Stimulated activated naive CD4-positive, alpha-beta T cell treated with Interleukin-2 at 50 U/mL for 16 hours (primary cell): ENCODE results near the gene PLCH1.

ENCODE experiments used
- DNase-seq: peaks from one replicate; lab custom pipeline; 2025; lab: John Stamatoyannopoulos, UW

The PLCH1 gene

GRCh38 chr3:155688481-155688880 is 56.4 kb downstream of the PLCH1 start:
- no peak for DNase-seq

GRCh38 chr3:155683344-155683720 is 61.5 kb downstream of the PLCH1 start:
- no peak for DNase-seq

DNA sequence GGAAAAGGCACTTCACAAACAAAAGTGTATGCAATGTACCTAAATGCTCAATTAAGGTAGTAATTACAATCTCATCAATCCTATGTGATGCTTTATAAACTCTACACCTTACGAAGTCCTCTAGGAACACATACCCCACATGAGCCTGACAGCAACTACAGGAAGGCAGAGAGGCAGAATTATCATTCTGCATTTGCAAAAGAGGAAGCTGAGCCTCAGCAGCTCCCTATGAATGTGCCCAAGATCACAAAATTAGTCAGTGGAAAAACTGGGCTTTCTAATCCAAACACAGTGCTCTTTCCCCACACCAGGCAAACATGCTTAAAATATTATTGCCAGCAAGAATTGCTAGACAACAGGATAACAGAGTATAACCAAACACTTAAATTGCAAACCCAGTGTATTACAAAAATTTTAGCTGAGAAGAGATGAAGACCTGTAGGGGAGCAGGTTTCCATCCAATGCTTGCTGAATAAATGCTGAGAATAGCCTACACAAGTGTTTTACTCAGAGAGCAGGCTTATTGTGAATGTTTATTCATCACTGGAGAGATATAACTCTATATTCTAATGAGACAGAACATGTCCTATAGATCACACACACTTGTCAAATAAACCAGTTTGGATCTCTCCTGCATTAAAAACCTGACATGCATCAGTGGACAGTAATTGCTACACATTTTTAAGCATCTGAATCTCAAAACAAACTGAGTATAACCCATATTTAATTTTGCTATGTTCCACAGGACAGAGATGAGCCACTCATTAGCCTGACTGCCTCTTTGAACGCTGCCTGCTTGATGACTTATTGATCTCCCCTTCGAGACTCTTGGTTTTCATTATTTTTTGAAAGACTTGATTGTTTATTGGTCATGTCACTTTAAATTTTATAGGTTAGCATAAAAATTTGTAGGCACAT is 62.2 kb downstream of the PLCH1 start:
- no peak for DNase-seq

DNA sequence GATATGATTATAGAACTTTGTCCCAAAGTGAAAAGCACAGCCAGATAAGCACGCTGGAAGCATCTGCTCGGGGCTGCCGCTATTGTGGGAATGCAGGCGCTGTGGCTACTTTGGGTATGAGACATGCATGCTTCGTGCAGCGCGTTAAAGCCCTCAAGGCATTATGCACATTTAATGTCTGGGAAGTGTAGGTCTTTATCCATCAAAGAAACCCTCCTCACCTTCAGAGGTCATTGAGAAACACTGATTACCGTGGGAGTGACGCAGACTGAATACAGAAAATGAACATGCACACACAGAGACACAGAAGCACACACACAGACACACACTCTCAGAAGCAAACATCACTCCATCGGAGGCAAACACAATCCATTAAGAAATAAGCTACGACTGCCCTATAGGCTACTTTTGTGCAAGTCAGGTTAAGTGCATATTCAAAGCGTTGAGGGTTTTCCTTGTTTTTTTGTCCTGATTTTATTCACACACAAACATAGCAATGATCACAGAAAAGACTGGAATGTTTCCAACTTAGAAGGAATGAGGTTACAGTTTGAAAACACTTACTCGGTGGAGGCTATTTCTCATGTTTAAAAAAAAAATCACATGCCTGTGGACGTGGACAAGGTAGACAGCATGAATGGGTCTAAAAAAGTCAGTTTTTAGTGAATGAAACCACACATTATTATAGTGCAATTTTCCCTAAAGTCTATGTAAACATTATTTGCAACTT is 68.5 kb downstream of the PLCH1 start:
- DNase-seq, result no peak

DNA sequence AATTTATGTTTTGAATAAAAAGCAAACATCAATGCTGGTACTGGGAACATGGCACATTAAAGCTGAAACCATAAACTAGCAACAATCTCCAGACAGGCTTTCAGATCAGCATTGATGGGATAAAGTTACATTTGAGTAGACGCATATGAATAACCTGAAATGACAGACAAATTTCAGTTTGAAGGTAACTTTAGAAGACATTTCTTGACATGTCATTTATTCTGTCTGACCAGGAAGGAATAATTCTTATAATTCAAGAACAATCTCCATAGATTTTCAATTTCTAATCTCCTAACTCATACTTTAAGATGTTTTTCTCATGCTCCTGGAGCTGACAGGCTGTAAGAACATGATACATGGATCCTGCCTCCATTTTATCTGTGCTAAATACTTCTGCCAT is 69.8 kb downstream of the PLCH1 start:
- DNase-seq, result no peak

DNA sequence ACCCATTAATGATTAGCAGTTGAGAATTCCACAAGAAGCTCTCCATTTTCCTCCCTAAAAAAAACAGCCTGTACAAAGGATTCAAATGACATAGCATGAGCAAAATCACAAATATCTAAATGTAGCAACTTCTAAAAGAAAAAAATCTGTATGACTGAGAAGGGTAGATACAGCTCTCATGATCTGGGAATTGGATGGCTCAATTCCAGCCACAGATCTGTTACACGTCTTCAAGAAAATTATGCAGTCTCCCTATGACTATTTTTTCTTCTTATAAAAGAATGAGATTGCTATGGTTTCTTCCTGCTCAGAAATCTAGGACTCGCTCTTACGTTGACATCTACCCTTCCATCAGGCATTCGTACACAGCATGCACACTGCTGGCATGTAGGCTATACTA is 71.5 kb downstream of the PLCH1 start:
- DNase-seq, result no peak

DNA sequence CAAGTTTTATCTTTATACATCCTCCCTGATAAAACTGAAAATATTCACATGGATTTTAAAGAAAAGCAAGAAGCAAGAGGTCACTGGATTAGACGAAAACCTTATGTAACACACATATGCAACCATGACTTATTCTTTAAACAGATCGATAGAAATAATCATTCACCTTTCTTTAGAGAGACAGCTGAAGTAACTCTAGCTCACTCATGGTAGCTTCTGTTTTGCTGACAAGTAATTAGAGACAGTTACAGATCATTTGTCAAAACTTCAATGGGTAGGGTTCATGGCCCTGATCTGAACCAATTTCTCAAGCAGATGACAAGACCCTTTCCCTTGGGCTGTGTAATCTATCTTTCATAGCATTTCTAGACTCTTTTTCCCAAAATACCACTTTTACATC is 74.5 kb downstream of the PLCH1 start:
- no peak for DNase-seq

DNA sequence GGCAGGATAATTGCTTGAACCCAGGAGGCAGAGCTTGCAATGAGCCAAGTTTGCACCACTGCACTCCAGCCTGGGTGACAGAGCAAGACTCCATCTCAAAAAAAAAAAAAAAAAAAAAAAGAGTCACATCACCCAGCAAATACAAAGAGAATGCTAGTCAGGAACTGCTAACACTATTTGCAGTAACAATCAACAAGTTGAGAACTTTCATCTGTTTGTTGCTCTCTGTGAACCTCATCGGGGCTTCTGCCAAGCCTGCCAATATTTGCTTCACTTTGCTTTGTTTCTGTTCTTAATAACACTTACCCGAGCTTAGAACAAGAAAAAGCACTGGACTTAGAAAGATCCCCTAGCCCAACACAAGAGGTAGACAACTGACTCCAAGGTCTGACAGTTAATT is 76.9 kb downstream of the PLCH1 start:
- DNase-seq, result no peak

DNA sequence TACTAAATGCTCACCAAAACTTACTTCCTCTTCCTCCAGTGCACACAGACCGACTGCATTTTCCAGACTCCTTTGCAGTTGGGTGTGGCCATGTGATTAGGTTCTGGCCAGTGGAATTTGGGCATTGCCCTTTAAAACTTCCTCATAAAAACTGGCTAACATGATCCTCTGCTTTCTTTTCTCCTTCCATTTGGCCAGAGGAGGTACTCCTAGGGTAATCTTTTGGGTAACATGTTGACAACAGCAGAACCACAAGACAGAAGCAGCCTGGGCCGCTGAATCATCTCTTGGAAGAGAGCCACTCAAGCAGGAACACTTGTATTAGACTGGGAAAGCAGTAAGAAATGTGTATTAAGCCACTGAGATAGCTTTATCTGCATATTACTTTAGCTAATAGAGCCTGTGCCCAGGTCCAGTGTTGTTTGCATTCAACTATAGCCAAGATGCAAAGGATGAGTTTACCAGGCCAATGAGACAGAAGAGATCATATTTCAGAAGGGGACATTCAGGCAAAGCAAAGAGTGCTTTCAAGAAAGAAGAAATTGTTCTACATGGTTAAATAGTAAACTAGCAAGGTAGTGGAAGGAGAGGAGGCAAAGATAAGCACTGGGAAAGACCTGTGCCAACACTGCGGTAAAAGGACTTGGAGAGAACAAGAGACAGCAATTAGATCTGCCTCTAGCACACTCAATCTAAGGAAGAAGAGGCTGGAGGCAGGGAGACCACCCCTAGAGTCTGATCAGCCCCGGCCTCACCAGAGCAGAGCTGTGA is 79.8 kb downstream of the PLCH1 start:
- no peak for DNase-seq

GRCh38 chr3:155663467-155664212 is 81.2 kb downstream of the PLCH1 start:
- DNase-seq, result no peak

- no peak for DNase-seq
Observed at GRCh38 chr3:155661760-155662159, 83.1 kb downstream of the PLCH1 start.

DNA sequence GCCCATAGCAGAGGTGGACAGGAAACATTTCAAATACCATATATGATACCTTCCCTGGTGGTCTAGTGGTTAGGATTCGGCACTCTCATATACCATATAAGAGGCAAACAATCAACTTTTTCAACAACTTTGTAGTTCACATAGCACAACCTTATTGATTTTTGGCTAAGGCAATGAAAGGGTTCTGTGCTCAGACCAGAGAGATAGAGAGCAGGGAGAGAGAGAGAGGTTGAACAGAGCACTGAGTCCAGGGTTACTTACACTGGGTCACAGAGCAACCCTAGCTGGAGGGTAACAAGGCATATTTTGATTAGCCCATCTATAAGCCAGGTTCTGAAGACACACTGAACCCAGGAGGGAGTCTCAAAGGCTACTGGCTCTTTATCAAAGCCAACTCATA is 83.8 kb downstream of the PLCH1 start:
- DNase-seq, result no peak

DNA sequence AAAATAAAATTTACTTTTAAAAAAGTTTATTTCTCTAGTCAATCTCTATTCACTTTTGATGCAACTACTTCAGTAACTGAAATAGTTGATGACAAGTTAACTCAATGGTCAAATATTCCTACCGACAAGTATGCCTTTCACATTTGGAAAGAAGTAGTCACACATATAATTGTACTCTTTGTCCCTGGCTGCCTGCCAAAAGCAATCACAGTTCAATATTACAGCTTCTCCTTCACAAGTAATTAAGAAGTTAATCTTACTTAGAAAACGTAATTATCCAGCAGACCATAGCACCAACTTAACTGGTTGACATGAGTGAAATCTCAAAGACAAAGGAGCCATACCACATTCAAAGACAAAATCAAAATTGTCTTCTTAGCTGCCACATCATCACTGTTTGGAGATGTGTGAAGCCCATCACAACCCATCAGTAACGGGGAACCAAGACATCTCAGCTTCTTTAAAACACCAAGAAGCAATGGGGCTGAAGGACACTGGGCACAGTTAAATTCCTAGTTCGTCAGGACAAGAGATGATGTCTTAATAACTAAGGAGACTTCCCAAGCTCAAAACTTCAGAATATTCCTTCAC is 86.1 kb downstream of the PLCH1 start:
- no peak for DNase-seq

DNA sequence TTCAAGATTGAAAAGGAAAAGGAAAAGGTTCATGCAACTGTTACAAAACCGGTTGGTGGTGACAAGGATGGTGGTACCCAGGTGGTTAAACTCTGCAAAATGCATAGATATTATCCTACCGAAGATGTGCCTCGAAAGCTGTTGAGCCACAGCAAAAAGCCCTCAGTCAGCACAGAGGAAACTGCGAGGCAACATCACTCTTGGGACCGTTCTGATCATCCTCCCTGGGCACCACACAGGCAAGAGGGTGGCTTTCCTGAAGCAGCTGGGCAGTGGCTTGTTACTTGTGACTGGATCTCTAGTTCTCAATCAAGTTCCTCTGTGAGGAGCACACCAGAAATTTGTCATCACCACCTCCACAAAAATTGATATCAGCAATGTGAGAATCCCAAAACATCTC is 86.9 kb downstream of the PLCH1 start:
- DNase-seq, result no peak

DNA sequence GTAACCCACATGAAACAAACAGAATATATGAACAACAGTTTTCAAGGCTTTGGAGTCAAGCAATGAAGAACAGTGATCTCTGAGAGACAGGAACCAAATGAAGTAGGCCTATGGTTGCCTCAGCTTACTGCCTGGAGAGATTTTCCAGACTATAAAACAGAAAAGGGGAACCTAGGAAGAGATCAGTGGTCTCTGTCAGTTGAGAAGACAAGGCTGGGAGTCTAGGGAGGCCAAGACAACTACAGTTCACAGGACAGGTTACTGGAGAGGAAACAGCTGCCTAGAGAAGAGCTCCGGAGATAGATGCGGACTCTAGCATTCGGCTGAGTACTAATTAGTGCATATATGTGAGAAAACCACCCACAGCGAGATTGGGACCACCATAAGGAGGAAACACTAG is 87.7 kb downstream of the PLCH1 start:
- no peak for DNase-seq

DNA sequence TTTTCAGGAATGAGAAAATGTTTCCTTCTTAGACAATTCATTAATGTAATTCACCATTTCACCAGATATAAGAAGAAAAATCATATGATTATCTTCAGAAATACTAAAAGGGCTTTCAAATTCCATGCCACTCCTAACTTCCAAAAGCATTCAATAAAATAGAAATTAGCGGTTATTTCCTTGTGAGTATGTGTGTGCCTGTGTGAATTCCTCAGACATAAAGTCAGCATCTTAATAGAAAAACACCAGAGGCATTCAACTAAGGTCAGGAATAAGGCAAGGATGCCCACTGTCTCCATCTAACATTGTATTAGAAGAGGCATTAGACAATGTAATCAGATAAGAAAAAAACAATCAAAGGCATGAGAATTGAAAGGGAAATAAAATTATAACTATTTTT is 88.4 kb downstream of the PLCH1 start:
- no peak for DNase-seq

- DNase-seq, result no peak
Observed at GRCh38 chr3:155651489-155652218, 93.2 kb downstream of the PLCH1 start.

GRCh38 chr3:155648013-155648591 is 96.8 kb downstream of the PLCH1 start:
- DNase-seq, result no peak

DNA sequence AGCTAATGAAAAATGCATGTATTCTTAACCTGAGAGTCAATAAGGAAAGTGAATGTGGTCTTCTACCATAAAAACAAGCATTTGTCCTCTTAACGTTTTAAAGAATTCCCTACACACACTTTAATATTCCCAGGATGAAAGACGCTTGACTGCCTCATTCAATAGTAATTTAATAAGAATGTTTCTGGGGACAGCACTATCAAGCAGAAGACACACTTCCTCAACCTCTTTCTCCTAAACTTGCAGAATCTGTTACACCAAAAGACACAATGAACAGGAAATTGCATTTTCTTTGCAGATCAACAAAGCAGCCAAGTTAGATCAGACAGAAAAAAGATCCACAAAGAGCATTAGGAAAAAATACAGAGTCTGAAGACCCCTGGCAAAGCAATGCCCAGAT is 97.7 kb downstream of the PLCH1 start:
- no peak for DNase-seq

DNA sequence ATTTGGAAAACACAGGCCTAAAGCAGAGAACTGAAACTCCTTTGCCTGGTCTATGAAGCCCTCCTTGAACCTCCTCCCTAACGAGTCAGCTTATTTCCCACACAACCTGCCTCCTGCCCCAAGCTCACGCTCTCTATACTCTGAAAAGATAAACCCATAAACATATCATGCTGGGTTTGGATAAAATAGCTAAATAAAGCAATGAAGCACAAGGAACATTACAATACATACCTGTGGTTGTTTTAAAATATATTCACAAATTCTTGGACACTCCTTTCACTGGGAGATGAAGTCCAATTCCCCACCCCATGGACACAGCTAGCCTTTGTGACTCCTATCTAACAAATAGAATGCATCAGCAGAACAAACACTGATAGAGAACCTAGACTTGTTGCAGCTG is 98.2 kb downstream of the PLCH1 start:
- no peak for DNase-seq

DNA sequence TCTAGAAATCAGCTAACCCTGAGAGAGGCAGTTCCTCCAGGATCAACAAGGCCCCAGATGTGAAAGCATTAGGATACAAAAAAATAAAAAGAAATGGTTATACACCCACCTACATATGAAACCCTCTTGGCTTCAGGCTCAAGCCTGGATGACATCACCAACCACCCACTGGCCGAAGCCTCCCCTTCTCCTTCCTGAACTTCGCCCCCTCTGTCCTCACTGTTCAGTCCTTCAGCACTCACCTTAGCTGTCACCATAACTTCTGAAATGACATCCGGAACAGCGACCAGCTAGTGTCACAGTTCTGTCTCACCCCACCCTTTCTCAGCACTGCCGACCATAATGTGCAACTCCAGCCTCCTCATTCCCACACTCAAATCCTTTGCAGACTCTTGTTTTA is 98.7 kb downstream of the PLCH1 start:
- no peak for DNase-seq
